Upper lobe of left lung (tissue), 6 donors: Measurements from ENCODE around the gene MDK. TPM values are rescaled to one million over a fixed set of nuclear protein-coding genes. Genes with fewer than 3 reads are reported as not detected.

Experiments
- ATAC-seq, 2 donors: fragments of 200-7000 bp; cut with Tn5 transposase; one replicate each; pipeline ENCODE4 v1.9.1; 2022; ENCODE audit warnings: mild to moderate bottlenecking in 2 of 2, moderate library complexity in 2 of 2; ENCODE audit not compliant: low FRiP score in 2 of 2
- DNase-seq, 2 donors: peaks; one replicate each; pipeline ENCODE4 v3.0.0-alpha.2; 2019 to 2020
- H3K27ac ChIP-seq, 4 donors: fragments of 200-600 bp; sonication (generic); one replicate each; pipeline ENCODE4 v1.5.1; 2016 to 2019
- H3K27me3 ChIP-seq, 4 donors: fragments of 200-600 bp; sonication (generic); one replicate each; pipeline ENCODE4 v1.5.1; 2017 to 2019
- H3K36me3 ChIP-seq, 4 donors: fragments of 200-600 bp; sonication (generic); one replicate each; pipeline ENCODE4 v1.5.1; 2016 to 2019
- H3K4me1 ChIP-seq, 4 donors: fragments of 200-600 bp; sonication (generic); one replicate each; pipeline ENCODE4 v1.5.1; 2018 to 2019
- H3K4me3 ChIP-seq, 4 donors: fragments of 200-600 bp; sonication (generic); one replicate each; pipeline ENCODE4 v1.5.1; 2017 to 2019; ENCODE audit warnings: mild to moderate bottlenecking in 2 of 4, moderate library complexity in 1 of 4
- H3K9me3 ChIP-seq, 4 donors: fragments of 200-600 bp; sonication (generic); one replicate each; pipeline ENCODE4 v1.5.1; 2018 to 2019
- EP300 ChIP-seq, 4 donors: sonication (generic); formaldehyde crosslinking; IDR thresholded peaks; one replicate each; pipeline ENCODE4 v1.5.1; 2017; ENCODE audit warnings: antibody characterized with exemption in 4 of 4, control low read depth in 2 of 4
- POLR2A ChIP-seq, 4 donors: fragments of 450-650 bp; IDR thresholded peaks; one replicate each; pipeline ENCODE4 v1.5.1; 2016 to 2017; ENCODE audit warnings: antibody characterized with exemption in 4 of 4, mild to moderate bottlenecking in 2 of 4
- POLR2AphosphoS5 ChIP-seq, 2 donors: sonication (generic); formaldehyde crosslinking; IDR thresholded peaks; one replicate each; pipeline ENCODE4 v1.5.1; 2017; ENCODE audit warnings: antibody characterized with exemption in 2 of 2
- WGBS, 2 donors: methylation state at CpG; one replicate each; pipeline ENCODE4 v1.1.5; 2017 to 2018; 5-methylcytosine and 5-hydroxymethylcytosine counted together
- total RNA-seq, 6 donors: library from RNA; depleted of rRNA in 4 of 6; stranded (reverse); fragments of >200 nt in 4 of 6; gene quantifications; one replicate each; pipeline versions ENCODE4 v1.1.0 to v1.2.1, GENCODE V29; 2016 to 2021
- TF ChIP-seq, protein P1 (sequence below), 6 experiments: fragments of 450-650 bp in 4 of 6; fragments of 200-600 bp in 2 of 6; sonication (generic) in 2 of 6; IDR thresholded peaks; one replicate each; pipeline ENCODE4 v1.5.1; 2016 to 2019; ENCODE audit warnings: antibody characterized with exemption in 6 of 6
- donor health status: DM: no; HTN: no; CAD: no; lungs with moderate emphysema.
- donor health status: DM: no; HTN: yes; CAD: no; lungs with severe emphysema.

MDK gene
- total RNA-seq, 6 donors from 2014 or later = 14.3 to 44.8 (median 34.1) TPM; not detected in 1

DNA sequence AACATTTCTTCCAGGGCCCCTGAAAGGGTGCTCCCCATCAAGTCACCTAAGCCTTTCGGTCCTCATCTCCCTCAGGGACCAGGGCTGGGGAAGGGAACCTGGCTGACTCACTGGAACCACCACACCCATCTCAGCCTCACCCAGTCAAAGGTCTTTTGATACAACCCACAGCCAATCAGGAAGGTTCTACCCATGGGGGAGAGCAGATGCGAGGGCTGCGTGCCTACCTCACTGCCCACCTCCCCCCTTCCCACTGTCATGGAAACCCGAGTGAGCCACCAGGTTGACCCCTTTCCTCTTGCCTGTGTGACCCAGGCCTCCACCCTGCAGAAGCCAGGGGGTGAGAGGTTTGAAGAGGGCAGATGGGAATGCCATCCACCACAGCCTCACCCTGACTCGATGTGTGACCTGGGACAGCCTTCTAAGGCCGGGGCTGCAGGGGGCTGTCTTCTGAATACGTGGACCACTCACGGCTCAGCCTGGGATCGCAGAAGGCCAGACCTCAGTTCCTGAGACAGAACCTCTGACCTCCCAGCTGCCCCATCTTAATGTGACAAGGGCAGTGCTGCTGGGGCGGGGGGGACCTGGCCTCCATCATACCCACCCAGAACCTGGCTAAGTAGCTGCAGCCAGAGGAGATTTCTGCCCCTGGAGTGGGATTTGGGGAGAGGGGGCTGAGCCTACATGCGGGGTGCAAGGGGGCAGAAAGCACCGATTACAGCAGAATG is 2.7 kb downstream of the MDK start:
- DNase-seq (no peak), ATAC-seq (no peak)
- Histone ChIP-seq H3K9me3 (no peaks in the 10 kb centered on the region), H3K4me3 (no peak overlapping the region), H3K4me1 (peaks cover 18 to 43% (median 27%) of the 10 kb centered on the region in 4 donors), H3K27ac (no peak overlapping the region), H3K27me3 (peaks cover 0 to 23% (median 9%) of the 10 kb centered on the region in 4 donors), H3K36me3 (no peaks in the 10 kb centered on the region)
- 84 to 91% methylated on average over 9 to 12 of the region's 12 CpGs for WGBS, 2 donors
- no peak for TF ChIP-seq POLR2AphosphoS5 (IDR thresholded peaks at IDR 0.05)
- no peak for TF ChIP-seq POLR2A (IDR thresholded peaks at IDR 0.05)
- TF ChIP-seq, protein P1, sequence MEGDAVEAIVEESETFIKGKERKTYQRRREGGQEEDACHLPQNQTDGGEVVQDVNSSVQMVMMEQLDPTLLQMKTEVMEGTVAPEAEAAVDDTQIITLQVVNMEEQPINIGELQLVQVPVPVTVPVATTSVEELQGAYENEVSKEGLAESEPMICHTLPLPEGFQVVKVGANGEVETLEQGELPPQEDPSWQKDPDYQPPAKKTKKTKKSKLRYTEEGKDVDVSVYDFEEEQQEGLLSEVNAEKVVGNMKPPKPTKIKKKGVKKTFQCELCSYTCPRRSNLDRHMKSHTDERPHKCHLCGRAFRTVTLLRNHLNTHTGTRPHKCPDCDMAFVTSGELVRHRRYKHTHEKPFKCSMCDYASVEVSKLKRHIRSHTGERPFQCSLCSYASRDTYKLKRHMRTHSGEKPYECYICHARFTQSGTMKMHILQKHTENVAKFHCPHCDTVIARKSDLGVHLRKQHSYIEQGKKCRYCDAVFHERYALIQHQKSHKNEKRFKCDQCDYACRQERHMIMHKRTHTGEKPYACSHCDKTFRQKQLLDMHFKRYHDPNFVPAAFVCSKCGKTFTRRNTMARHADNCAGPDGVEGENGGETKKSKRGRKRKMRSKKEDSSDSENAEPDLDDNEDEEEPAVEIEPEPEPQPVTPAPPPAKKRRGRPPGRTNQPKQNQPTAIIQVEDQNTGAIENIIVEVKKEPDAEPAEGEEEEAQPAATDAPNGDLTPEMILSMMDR (IDR thresholded peaks at IDR 0.05) = no peak
- no peak for TF ChIP-seq EP300 (IDR thresholded peaks at IDR 0.05)

DNA sequence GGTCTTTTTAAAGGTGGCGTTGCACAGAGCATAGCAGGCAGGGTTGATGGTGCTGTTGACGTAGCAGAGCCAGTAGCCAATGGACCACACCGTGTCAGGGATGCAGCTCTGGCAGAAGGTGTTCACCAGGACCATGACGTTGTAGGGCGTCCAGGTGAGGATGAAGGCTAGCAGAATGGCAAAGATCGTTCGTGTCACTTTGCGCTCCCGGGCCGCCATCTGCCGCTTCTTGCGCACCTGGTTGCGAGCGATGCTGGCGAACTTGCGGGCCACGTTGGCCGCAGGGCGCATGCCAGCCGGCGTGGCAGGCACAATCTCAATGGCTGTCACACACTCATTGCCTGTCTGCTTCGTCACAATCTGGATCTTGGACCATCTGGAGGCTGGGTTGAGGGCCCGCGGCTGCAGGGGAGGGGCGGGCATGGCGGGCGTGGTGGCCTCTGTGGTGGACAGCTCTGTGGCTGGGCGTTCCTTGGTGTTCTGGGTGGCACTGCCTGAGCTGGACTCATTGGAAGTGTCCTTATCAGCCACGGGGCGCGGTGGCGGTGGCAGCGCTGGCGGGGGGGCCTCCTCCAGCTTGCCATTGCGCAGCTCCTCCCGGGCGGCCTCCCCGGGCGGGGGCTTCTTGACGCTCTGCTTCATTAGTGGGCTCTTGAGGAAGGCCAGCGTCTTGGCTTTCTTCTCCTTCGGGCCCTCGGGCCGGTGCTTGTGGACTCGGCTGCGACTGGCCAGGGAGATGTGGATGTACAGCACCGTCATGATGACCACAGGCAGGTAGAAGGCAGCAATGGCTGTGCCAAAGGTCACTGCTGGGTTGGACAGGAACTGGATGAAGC is 3.9 kb downstream of the MDK start:
- H3K27ac ChIP-seq = no peak overlapping the region
- DNase-seq (peak in 1 of 2 donors; percentile 85), ATAC-seq (no peak)
- no peaks in the 10 kb centered on the region for H3K9me3 ChIP-seq
- H3K36me3 ChIP-seq = no peaks in the 10 kb centered on the region
- no peak for TF ChIP-seq POLR2A (IDR thresholded peaks at IDR 0.05)
- TF ChIP-seq, protein P1 (IDR thresholded peaks at IDR 0.05) = no peak
- no peak for TF ChIP-seq POLR2AphosphoS5 (IDR thresholded peaks at IDR 0.05)
- no peak for TF ChIP-seq EP300 (IDR thresholded peaks at IDR 0.05)
- H3K4me1 ChIP-seq = peaks cover 19 to 45% (median 29%) of the 10 kb centered on the region in 4 donors
- H3K4me3 ChIP-seq = no peak overlapping the region
- 93 to 96% methylated on average over 20 to 39 of the region's 47 CpGs for WGBS, 2 donors
- H3K27me3 ChIP-seq = peaks cover 0 to 36% (median 18%) of the 10 kb centered on the region in 4 donors

DNA sequence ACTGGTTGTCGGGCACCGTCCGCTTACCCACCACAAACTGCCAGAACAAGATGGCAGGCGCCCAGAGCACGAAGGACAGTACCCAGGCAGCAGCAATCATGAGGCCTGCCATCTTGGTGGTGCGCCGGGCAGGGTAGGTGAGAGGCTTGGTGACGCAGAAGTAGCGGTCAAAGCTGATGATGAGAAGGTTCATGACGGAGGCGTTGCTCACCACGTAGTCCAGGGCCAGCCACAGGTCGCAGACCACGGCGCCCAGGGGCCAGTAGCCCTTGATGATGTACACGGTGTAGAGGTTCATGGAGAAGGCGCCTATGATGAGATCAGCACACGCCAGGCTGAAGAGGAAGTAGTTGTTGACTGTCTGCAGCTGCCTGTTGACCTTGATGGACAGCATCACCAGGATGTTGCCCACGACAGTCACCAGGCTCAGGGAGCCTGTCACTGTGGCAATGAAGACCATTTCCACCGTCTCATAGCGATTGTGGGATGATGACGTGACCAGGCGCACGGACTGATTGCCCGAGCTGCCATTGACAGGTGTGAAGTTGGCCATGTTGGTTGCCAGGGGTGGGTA is 4.6 kb downstream of the MDK start:
- Histone ChIP-seq H3K9me3 (no peaks in the 10 kb centered on the region), H3K4me3 (no peak overlapping the region), H3K4me1 (peaks cover 22 to 47% (median 33%) of the 10 kb centered on the region in 4 donors), H3K27ac (no peak overlapping the region), H3K27me3 (peaks cover 0 to 43% (median 24%) of the 10 kb centered on the region in 4 donors), H3K36me3 (no peaks in the 10 kb centered on the region)
- no peak for ATAC-seq
- TF ChIP-seq, protein P1 (IDR thresholded peaks at IDR 0.05) = no peak
- TF ChIP-seq POLR2AphosphoS5 (IDR thresholded peaks at IDR 0.05) (no peak), EP300 (IDR thresholded peaks at IDR 0.05) (no peak), POLR2A (IDR thresholded peaks at IDR 0.05) (no peak)
- peak in 1 of 2 donors; percentile 57 for DNase-seq
- WGBS, 2 donors = 90 to 94% methylated on average over 25 of the region's 25 CpGs

DNA sequence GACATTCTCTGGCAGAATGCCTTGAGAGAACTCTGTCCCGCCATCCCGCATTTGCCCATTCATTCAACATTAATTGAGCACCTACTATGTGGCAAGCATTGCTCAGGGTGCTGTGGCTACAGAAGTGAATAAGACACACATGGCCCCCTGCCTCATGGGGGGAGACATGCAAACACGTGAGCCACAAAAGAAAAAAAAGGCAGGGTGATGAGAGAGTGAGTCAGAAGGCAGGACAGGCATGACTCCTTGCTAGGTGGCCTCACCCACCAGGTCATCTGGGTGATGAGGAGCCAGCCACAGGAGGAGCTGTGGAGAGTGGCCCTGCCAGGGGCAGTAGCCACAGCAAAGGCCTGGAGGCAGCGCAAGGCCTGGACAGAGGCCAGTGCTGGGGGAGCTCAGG is 5.2 kb downstream of the MDK start:
- TF ChIP-seq, protein P1 (IDR thresholded peaks at IDR 0.05) = no peak
- H3K4me1 ChIP-seq = peaks cover 27 to 47% (median 36%) of the 10 kb centered on the region in 4 donors
- no peak overlapping the region for H3K4me3 ChIP-seq
- no peaks in the 10 kb centered on the region for H3K9me3 ChIP-seq
- ATAC-seq (no peak), DNase-seq (peak in 1 of 2 donors; percentile 36)
- H3K36me3 ChIP-seq = no peaks in the 10 kb centered on the region
- H3K27ac ChIP-seq = no peak overlapping the region
- H3K27me3 ChIP-seq = peaks cover 0 to 48% (median 28%) of the 10 kb centered on the region in 4 donors
- WGBS, 2 donors = 84 to 96% methylated on average over 4 of the region's 4 CpGs
